Stimulated activated CD4-positive, alpha-beta T cell treated with anti-CD3 and anti-CD28 coated beads, Interleukin-4, amount 100 ng/mL, for 48 hours (primary cell): ENCODE results near the gene ZCCHC12.
A peak's percentile ranks its signal among the peaks of the same experiment; 100 is the strongest.
"Not testable (repeated sequence)": the region's sequence is repeated elsewhere in the genome, so short reads cannot be mapped to it uniquely, and the experiment has no call there.

Experiments used
- DNase-seq, 2 donors: peaks; one replicate each; pipeline ENCODE4 v3.0.0-alpha.2; 2020; ENCODE audit warnings: low read depth in 2 of 2

Gene ZCCHC12

DNA sequence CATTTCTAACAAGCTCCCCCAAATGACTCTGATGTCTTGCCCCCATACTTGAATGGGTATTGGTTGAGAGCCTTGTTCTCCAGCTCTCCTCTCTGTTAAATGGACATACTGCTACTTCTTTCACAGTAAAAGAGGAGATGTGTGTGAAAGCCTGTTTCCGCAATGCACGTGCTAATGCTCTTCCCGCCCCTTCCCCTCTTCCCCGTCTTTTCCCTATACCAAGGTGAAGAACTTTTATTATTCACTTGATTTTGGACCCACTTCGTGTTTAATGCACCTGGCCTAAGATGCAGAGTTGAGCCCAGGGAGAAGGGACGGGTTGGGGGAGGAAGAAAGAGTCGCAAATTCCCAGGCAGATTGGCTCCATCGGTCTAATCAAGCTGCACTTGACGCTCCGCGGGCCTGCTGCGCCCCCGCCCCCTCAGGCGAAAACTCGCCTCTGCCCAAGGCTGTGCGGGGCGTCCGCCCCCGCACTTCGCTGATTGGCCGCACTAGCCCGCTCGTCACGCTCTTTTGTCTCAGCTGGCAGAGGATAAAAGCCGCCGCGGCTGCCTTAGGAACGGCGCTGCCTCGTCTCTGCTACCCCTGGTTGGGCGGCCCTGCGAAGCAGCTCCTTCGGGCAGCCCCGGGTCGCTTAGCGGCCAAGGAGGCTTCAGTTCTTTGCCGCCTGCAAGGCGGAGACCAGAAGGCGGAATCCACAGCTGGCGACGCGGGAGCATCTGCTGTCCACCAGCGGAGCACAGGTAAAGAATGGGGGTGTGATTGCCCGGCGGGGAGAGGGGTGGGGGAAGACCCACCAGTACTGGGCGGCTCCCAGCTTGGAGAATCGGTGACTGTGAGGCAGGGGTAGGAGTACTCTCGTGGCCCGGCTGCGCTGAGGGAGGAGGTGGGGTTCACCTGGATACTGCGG lies at the start of gene ZCCHC12:
Gene ZCCHC12 (plus strand): TSS at position 562 of the 910 bp plus-strand sequence. CDS start 1,421 bp downstream, outside the sequence.
- DNase-seq = peak in 1 of 2 donors; percentile 2

- no peak for DNase-seq
Observed at GRCh38 chrX:118779581-118779980, 44.0 kb upstream of the ZCCHC12 start.

- DNase-seq = no peak
Observed at GRCh38 chrX:118780509-118780908, 43.1 kb upstream of the ZCCHC12 start.

DNA sequence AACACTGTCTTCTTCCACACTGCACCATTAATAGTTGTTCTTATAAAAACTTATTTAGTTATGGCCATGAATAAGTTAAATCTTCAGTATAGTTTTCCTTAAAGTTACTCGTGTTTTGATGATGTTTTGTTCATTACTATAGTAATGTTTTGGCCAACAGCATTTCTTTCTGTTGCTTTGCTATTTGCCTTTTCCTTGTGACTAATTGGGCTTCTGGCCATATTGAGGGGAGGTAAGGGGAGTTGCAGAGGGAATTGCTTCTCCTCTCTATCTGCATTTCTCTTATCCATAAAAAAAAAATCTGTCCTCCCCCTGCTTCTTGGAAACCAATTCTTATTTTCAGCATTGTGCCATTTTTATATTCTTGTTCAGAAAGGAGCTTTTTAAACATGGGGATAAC lies 42.7 kb upstream of the ZCCHC12 start:
- no peak for DNase-seq

GRCh38 chrX:118795528-118796280 lies 27.9 kb upstream of the ZCCHC12 start:
- no peak for DNase-seq

GRCh38 chrX:118802857-118803256 lies 20.8 kb upstream of the ZCCHC12 start:
- DNase-seq = no peak

DNA sequence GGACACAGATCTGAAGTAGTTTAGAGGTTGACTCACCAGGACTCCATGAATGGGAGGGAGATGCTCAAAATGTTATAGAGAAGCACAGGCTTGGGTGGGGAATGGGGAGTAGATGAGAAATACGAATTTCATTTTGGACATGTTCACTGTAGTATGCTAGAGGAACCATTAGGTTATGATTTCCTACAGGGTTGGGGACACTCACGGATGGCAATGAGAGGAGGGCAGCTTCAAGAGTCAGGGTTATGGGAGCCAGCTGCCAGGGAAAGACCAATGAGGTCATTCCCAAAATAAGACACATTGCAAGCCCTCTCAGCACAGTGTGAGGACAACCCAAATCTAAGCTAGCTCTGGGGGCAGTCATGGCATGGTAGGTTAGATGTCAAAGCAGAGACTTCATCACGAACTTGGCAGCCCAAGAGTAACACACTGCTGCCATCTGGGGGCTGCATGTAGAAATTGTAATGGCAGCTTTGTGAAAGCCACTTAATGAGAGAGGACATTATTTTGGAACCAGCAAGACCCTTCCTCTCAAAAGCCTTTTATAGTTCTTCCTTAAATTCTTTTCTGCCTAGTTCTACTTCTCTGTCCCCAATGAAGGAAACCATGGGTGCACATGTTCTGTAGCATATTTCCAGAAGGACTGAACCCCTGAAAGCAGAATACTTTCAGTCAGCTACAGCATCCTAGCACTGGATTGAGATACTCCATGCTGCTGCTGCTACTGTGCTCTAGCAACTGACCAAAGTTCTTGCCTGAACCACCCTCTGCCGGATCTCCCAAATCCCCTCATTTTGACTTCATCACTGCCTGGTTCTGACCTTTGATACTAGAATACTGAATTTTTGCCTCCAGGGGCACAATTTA lies 16.2 kb upstream of the ZCCHC12 start:
- peak in 1 of 2 donors; percentile 13 for DNase-seq

DNA sequence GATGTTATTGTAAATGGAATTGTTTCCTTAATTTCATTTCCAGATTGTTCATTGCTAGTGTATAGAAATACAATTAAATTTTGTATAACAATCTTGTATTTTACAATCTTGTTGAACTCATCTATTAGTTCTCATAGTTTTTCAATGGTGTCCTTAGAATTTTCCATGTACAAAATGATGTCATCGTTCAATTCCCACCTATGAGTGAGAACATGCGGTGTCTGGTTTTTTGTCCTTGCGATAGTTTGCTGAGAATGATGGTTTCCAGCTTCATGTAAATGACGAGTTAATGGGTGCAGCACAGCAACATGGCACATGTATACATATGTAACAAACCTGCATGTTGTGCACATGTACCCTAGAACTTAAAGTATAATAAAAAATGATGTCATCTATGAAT lies 6.4 kb upstream of the ZCCHC12 start:
- not testable (repeated sequence) for DNase-seq

- DNase-seq = no peak
Observed at GRCh38 chrX:118824173-118824730, 628 bp downstream of the ZCCHC12 start.

GRCh38 chrX:118825227-118825626 lies 1.6 kb downstream of the ZCCHC12 start:
- no peak for DNase-seq

DNA sequence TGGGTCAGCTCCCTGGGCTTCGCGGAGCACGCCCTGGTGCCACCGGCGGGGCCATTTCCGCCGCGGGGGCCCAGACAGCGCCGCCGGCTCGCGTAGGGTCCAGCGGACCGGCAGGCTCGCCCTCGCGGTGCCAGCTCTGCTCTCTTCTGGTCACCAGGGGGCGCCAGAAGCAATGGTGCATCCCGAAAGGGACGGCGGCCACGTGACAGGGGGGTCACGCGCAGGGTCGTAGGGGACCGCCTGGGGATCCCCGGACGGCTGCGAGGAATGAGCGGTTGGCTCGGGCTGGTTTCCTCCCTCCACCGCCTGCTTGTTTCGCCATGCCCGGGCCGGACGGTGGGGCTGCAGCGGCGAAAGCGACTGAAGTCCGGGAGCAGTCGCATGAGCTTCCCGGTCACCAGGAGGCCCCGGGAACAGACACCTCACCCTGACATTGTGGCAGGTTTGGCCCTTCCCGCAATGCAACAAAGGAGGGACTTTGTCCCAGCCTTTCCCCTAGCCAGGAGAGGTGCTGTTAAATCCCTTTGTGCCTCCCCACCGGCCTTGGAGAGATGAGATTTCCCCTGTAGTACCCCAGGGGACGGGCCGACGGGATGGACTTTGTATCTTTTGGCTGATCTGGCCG lies 15.8 kb downstream of the ZCCHC12 start:
- peak; percentile 53 to 55 for DNase-seq

- no peak for DNase-seq
Observed at GRCh38 chrX:118847676-118848075, 24.1 kb downstream of the ZCCHC12 start.

DNA sequence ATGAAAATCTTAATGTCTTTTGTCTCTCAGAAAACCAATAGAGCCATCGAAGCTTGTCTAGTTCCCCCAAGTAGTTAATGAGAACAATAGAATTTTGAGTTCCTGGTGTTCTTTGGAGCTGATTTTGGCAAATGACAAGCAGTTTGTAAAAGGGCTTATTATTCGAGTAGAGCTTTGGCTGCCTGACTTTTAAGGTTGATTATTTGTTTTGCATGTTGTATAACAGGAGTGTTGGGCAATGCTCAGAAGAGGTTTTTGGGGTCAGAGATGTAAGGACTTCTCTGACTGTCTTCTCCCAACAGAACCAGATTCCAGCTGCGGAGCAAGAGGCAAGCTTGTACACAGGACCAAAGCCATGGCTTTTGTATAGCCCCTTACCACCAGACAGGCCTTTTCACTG lies 30.0 kb downstream of the ZCCHC12 start:
- DNase-seq = no peak

GRCh38 chrX:118855681-118856310 lies 32.2 kb downstream of the ZCCHC12 start:
- no peak for DNase-seq

- no peak for DNase-seq
Observed at GRCh38 chrX:118857006-118857405, 33.4 kb downstream of the ZCCHC12 start.

- DNase-seq = no peak
Observed at GRCh38 chrX:118861338-118861737, 37.7 kb downstream of the ZCCHC12 start.

DNA sequence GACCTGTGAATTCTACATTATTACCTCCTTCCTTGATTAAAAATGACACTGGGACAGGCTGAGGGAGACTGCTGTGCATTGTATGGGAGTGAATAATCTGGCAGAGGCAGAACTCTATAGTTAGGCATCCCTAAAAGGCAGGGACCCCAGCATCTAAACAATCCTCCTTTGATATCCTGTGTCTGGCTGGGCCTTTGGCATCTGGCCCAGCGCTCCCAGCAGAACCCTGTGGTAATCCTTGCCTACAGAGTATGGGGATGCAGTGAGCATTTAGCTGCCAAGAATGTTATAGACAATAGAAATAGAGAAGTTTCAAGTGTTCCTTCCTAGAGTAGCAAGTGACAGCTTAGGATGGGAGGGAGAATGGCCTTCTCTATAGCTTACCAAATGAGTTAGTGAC lies 38.5 kb downstream of the ZCCHC12 start:
- DNase-seq = no peak

- DNase-seq = no peak
Observed at GRCh38 chrX:118862979-118863378, 39.4 kb downstream of the ZCCHC12 start.

- DNase-seq = no peak
Observed at GRCh38 chrX:118864063-118864635, 40.5 kb downstream of the ZCCHC12 start.

- no peak for DNase-seq
Observed at GRCh38 chrX:118865231-118865630, 41.6 kb downstream of the ZCCHC12 start.
